Subcutaneous adipose tissue (tissue), 4 donors: ENCODE data around the gene LRRC61. TPM values are rescaled to one million over a fixed set of nuclear protein-coding genes. Genes with fewer than 3 reads are reported as not detected.

ENCODE experiments used
- total RNA-seq, 4 donors: library from RNA; depleted of rRNA; stranded (reverse); fragments of >200 nt; gene quantifications; one replicate each; pipeline ENCODE4 v1.1.0, GENCODE V29; 2016
- TF ChIP-seq, protein P1 (sequence below): fragments of 450-650 bp; IDR thresholded peaks from one replicate; pipeline ENCODE4 v1.5.1; 2016; ENCODE audit warnings: low read depth, mild to moderate bottlenecking, control low read depth, antibody characterized with exemption, moderate library complexity

Gene LRRC61
- total RNA-seq, 4 donors from 2014 or later, result 1.6 to 8.4 (median 5.1) TPM

DNA sequence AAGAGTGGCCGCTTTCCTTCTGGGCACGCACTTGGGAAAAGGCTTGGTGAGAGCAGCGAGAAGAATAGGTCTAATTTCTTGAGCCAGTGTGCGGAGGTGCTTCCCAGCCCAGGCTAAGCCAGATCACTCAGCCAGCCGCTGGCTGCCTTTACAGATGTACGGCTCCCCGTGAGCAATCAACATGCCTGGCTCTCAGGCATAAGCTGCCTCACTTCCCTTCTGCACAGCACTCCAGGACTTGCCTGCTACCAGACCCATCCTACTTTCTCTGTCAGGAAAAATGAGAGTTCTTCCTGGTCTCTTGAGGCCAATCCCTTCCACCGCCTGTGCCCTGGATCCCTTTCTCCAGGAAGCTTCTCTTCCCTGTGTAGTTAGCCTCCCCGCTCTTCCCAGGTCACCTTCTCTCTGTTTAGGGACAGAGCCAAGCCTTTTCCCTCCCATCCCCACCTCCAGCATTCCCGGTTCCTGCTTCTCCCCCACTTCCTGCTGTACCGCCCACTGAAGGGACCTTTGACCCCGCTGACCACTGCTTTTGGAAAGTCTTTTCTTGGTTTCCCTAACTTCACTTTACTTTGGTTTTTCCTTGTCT lies 1.3 kb downstream of the LRRC61 start:
- TF ChIP-seq, protein P1, sequence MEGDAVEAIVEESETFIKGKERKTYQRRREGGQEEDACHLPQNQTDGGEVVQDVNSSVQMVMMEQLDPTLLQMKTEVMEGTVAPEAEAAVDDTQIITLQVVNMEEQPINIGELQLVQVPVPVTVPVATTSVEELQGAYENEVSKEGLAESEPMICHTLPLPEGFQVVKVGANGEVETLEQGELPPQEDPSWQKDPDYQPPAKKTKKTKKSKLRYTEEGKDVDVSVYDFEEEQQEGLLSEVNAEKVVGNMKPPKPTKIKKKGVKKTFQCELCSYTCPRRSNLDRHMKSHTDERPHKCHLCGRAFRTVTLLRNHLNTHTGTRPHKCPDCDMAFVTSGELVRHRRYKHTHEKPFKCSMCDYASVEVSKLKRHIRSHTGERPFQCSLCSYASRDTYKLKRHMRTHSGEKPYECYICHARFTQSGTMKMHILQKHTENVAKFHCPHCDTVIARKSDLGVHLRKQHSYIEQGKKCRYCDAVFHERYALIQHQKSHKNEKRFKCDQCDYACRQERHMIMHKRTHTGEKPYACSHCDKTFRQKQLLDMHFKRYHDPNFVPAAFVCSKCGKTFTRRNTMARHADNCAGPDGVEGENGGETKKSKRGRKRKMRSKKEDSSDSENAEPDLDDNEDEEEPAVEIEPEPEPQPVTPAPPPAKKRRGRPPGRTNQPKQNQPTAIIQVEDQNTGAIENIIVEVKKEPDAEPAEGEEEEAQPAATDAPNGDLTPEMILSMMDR, result no peak

DNA sequence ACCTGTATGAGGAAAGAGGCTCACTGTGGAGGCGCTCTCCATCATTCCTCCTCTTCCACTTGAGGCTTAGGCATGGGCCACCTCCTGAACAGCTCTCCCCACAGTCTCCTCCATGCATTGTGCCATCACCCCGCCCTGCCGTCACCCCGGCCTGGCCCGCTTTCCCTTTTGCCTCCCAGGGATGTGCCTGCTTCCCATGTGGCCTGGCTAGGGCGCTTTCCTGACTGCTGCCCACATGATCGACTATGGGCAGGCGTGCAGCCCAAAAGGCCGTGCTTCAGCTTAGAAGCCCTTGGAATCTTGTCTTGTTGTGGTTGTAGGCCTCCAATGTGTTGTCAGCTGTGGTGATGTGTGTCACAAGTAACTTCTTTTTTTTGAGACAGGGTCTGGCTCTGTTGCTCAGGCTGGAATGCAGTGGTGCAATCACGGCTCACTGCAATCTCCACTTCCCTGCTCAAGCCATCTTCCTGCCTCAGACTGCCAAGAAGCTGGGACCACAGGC lies 2.0 kb downstream of the LRRC61 start:
- TF ChIP-seq, protein P1, result no peak

DNA sequence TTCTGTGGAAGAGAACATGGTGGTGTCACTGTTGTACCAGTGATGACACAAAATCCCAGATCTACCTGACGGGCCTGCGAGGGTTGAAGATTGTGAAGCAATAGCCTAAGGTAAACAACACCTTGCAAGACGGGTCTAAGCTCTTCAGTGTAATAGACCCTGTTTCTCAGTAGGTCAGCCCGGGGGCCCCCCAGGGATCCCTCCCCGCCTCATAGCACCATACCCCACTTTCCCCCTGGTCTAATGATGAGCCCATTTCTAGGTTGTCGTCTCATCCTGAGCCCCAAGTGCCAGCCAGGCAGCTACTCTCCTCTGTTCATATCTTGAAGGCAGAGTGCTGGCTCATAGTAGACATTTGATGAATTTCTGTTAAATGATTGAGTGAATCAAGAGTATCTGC lies 2.7 kb downstream of the LRRC61 start:
- TF ChIP-seq, protein P1, result no peak

DNA sequence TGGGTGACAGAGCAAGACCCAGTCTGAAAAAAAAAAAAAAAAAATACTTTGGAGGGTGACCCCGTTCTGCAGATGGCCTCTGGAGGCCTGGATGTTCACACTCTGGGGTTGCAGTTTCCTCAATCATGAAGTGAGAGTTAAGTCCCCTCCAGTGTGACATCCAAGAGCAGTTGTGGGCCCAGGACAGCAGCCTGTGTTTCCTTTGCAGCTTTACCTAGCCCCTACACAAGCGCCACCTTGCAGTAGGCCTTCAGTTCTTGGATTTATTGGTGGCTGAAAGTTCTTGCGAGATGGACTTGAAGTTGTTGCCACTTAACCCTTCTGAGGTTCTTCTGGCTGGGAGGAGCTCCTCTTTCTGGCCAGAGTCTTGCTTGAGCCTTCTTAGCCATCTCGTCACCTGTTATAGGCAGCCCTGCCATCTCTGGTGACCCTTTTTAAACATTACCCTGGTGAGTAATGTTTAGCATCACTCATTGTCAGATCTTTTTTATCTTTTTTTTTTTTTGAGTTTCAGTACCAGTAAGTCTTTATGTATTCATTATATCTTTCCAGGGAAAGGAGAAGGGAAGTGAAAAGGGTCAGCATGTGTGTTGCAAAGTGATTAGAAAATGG lies 3.6 kb downstream of the LRRC61 start:
- TF ChIP-seq, protein P1, result no peak

GRCh38 chr7:150327308-150327707 lies 4.2 kb downstream of the LRRC61 start:
- TF ChIP-seq, protein P1, result no peak

- TF ChIP-seq, protein P1, result no peak
Measured at GRCh38 chr7:150329331-150330120, 6.4 kb downstream of the LRRC61 start.
